HEK293T (cell line): Measurements from ENCODE around the gene PRKAG3.
A peak's percentile ranks its signal among the peaks of the same experiment; 100 is the strongest.

Source experiments
- CTCF ChIA-PET: fragments of 350-600 bp; formaldehyde crosslinking; extraction: SDS; loops from one replicate; lab custom pipeline; 2021; ENCODE audit warnings: antibody characterized with exemption, inconsistent platforms; lab: Yijun Ruan, JAX
- POLR2A ChIA-PET: fragments of 350-600 bp; formaldehyde crosslinking; extraction: SDS; loops from one replicate; lab custom pipeline; 2020; ENCODE audit warnings: antibody characterized with exemption, inconsistent platforms; lab: Yijun Ruan, JAX
- DNase-seq: peaks from one replicate; pipeline ENCODE4 v3.0.0; 2012; ENCODE audit warnings: mixed read lengths; ENCODE audit errors: extremely low spot score
- ARNT ChIP-seq: fragments of 450-650 bp; IDR thresholded peaks from 2 replicates; pipeline ENCODE4 v1.6.1; 2017; ENCODE audit warnings: mild to moderate bottlenecking
- BHLHE40 ChIP-seq: fragments of 450-650 bp; IDR thresholded peaks from 2 replicates; pipeline ENCODE4 v1.6.1; 2016; ENCODE audit warnings: mild to moderate bottlenecking, moderate library complexity, borderline replicate concordance
- CTBP1 ChIP-seq: fragments of 450-650 bp; IDR thresholded peaks from 2 replicates; pipeline ENCODE4 v1.6.1; 2016; ENCODE audit warnings: borderline replicate concordance
- ELF4 ChIP-seq: fragments of 450-650 bp; IDR thresholded peaks from 2 replicates; pipeline ENCODE4 v1.6.1; 2017; ENCODE audit warnings: antibody characterized with exemption
- FOXA1 ChIP-seq: fragments of 450-650 bp; IDR thresholded peaks from 2 replicates; pipeline ENCODE4 v1.6.1; 2016; ENCODE audit warnings: mild to moderate bottlenecking
- FOXK2 ChIP-seq: fragments of 450-650 bp; IDR thresholded peaks from 2 replicates; pipeline ENCODE4 v1.6.1; 2016; ENCODE audit warnings: mild to moderate bottlenecking
- FOXM1 ChIP-seq: fragments of 450-650 bp; IDR thresholded peaks from 2 replicates; pipeline ENCODE4 v1.6.1; 2017; ENCODE audit warnings: mild to moderate bottlenecking, borderline replicate concordance
- HDGF ChIP-seq: fragments of 450-650 bp; IDR thresholded peaks from 2 replicates; pipeline ENCODE4 v1.6.1; 2017; ENCODE audit warnings: antibody characterized with exemption, borderline replicate concordance
- L3MBTL2 ChIP-seq: fragments of 450-650 bp; conservative IDR thresholded peaks from 2 replicates; pipeline ENCODE4 v1.6.1; 2016; ENCODE audit warnings: mild to moderate bottlenecking
- LEF1 ChIP-seq: fragments of 450-650 bp; IDR thresholded peaks from 2 replicates; pipeline ENCODE4 v1.6.1; 2017; ENCODE audit warnings: mild to moderate bottlenecking, borderline replicate concordance
- NFRKB ChIP-seq: fragments of 450-650 bp; IDR thresholded peaks from 2 replicates; pipeline ENCODE4 v1.6.1; 2016; ENCODE audit warnings: mild to moderate bottlenecking, moderate library complexity
- PKNOX1 ChIP-seq: fragments of 450-650 bp; IDR thresholded peaks from 2 replicates; pipeline ENCODE4 v1.6.1; 2016
- SP1 ChIP-seq: fragments of 450-650 bp; IDR thresholded peaks from 2 replicates; pipeline ENCODE4 v1.6.1; 2017
- SUZ12 ChIP-seq: fragments of 450-650 bp; IDR thresholded peaks from 2 replicates; pipeline ENCODE4 v1.6.1; 2016; ENCODE audit warnings: mild to moderate bottlenecking
- TARDBP ChIP-seq: fragments of 450-650 bp; IDR thresholded peaks from 2 replicates; pipeline ENCODE4 v1.6.1; 2016
- ZNF384 ChIP-seq: fragments of 450-650 bp; IDR thresholded peaks from 2 replicates; pipeline ENCODE4 v1.6.1; 2016

The PRKAG3 gene

GRCh38 chr2:218856167-218856895 lies 24.7 kb upstream of the PRKAG3 start:
- ChIA-PET POLR2A (no interaction called here), CTCF (interaction anchor here (0.9 to 1.8 kb wide), 5 partner anchors 20 to 146 kb away, joined by 3 to 5 read pairs (median 3); partner anchors contain the start of gene TTLL4)
- no peak for DNase-seq
- no peak for TF ChIP-seq LEF1
- no peak for TF ChIP-seq CTBP1
- no peak for TF ChIP-seq ARNT
- no peak for TF ChIP-seq PKNOX1
- TF ChIP-seq SP1, result no peak
- TF ChIP-seq HDGF, result no peak
- no peak for TF ChIP-seq TARDBP

GRCh38 chr2:218855305-218856166 lies 23.9 kb upstream of the PRKAG3 start:
- no peak for DNase-seq
- TF ChIP-seq ZNF384 (no peak), FOXM1 (no peak), PKNOX1 (no peak), SP1 (no peak), CTBP1 (no peak), ARNT (no peak), TARDBP (no peak), FOXA1 (no peak), HDGF (no peak), SUZ12 (no peak), ELF4 (no peak), LEF1 (no peak), BHLHE40 (no peak), FOXK2 (no peak), L3MBTL2 (no peak), NFRKB (no peak)
- ChIA-PET CTCF (interaction anchor here (0.9 to 1.8 kb wide), 5 partner anchors 21 to 145 kb away, joined by 3 to 5 read pairs (median 3); partner anchors contain the start of gene TTLL4), POLR2A (no interaction called here)

GRCh38 chr2:218854860-218855259 lies 23.3 kb upstream of the PRKAG3 start:
- TF ChIP-seq NFRKB (no peak), L3MBTL2 (no peak), FOXM1 (no peak)
- CTCF ChIA-PET, result interaction anchor here (1.6 to 1.8 kb wide), 2 partner anchors 43 to 45 kb away, joined by 3 to 5 read pairs; no protein-coding TSS in a partner anchor
- no peak for DNase-seq
- POLR2A ChIA-PET, result no interaction called here

- ChIA-PET POLR2A (no interaction called here), CTCF (interaction anchor here (0.5 to 3.5 kb wide), 5 partner anchors 23 to 332 kb away, joined by 3 to 21 read pairs (median 5); no protein-coding TSS in a partner anchor)
- no peak for DNase-seq
- no peak for TF ChIP-seq SUZ12
- TF ChIP-seq ARNT, result no peak
- no peak for TF ChIP-seq HDGF
- no peak for TF ChIP-seq PKNOX1
- TF ChIP-seq SP1, result no peak
- no peak for TF ChIP-seq NFRKB
These were observed 22.2 kb upstream of the PRKAG3 start for GRCh38 chr2:218853766-218854165.

- peak; percentile 66 for DNase-seq
- TF ChIP-seq PKNOX1 (no peak), ELF4 (no peak), FOXA1 (no peak), SUZ12 (no peak), TARDBP (no peak), FOXK2 (no peak), FOXM1 (no peak)
- ChIA-PET CTCF (interaction anchor here (0.5 to 3.5 kb wide), 10 partner anchors 17 to 331 kb away, joined by 3 to 21 read pairs (median 3); no protein-coding TSS in a partner anchor), POLR2A (no interaction called here)
These were observed 21.5 kb upstream of the PRKAG3 start for GRCh38 chr2:218852911-218853667.
